IPS-NIHi11 (cell line): ENCODE data around the gene DMD.
"Not testable (repeated sequence)": the region's sequence is repeated elsewhere in the genome, so short reads cannot be mapped to it uniquely, and the experiment has no call there.

ENCODE experiments used
- DNase-seq: peaks from one replicate; pipeline ENCODE4 v3.0.0; 2012; ENCODE audit warnings: mixed read lengths, low spot score

The DMD gene

DNA sequence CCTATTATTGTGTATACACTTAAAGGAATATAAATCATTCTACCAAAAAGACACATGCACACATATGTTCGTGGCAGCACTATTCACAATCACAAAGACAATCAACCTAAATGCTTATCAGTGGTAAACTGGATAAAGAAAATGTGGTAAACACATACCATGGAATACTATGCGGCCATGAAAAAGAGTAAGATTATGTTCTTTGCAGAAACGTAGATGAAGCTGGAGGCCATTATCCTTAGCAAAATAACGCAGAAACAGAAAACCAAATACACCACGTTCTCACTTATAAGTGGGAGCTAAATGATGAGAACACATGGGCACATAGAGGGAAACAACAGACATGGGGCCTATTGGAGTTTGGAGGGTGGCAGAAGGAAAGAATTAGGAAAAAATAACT, 593.2 kb downstream of the DMD start:
- DNase-seq = no peak

DNA sequence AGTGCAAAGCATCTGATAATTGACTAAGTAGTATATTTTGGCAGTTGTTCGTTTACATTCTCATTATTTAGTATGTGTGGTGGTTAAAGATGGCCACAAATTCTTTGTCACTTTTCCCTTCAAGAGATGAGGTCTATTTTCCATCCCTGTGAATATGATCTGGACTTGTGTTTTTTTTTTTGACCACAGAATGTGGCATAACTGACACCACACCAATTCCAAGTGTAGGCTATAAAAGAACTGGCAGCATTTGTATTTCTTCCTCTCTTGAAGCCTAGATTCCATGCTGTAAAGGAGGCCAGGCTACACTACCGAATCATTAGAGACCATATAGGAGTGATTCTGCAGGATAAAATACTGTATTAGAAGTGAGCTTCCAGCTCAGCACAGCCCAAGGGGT, 596.6 kb downstream of the DMD start:
- DNase-seq = no peak

DNA sequence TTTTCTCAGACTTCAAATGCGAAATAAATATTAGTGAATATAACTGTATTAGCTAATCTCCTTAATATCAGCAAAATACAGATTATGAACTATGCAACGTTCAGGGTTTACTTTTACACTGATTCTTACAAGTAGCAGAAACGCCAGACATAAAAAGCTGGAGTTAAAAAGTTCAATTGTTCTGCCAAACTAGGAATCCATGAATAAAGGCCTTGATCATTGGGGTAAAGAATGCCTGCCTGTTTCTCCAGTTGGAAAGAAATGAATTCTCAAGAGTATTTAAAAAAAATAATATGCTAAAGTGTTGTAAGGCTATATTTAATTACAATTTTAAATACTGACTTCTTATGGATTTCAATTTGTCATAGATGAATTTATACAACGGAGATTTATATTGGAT, 612.2 kb downstream of the DMD start:
- no peak for DNase-seq

DNA sequence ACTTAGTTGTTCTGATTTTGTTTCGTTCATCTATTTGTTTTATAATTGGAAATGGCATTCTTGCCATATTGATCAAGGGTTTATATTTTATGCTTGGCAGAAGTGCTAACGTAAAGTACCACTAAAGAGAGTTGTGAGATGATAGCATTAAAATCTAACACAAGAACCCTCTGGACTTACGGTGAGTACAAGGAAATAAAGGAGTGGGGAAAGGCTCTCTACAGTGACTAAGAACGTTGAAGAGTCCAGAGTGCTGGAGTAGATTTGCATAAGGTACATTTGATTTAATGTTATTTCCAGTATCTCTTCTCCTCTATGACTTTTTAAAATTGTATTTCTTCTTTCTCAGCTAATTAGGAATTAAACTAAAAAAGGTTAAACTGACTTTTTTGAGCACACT, 612.6 kb downstream of the DMD start:
- no peak for DNase-seq

DNA sequence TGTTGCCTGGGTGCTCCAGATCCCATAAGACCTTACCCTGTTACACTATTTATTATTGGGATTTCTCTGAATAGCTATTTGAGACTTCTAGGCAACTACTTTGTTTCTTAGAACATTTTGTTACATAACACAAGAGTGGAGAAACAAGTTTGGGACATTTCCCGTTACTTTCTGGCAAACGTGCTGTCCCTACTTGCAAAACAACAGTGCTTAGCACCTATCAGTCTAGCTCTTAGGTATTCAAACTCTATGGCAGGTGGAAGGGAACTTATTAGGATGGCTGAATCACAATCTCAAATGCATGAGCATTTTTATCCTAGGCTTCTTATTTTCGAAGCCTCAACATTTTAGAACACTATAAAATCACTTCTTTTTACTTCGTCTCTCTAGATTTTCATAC, 613.6 kb downstream of the DMD start:
- no peak for DNase-seq

DNA sequence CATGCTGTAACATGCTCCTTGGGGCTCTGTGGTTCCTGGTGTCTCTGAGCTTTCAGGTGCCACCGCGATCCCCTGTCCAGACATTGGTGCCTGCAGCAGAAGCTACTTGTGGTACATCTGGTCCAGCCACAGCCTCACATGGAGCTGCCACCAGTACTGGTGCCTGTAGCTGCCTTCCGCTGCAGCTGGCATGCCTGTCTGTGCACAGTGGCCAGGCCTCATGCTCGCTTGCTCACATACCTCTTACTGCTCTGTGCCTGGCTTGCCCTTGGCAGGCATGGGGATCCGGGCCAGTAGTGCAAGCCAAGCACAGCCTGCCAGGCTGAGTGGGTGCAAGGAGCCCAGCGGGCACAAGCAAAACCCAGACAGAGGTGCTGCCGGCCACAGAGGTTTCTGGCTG, 618.6 kb downstream of the DMD start:
- DNase-seq = no peak

DNA sequence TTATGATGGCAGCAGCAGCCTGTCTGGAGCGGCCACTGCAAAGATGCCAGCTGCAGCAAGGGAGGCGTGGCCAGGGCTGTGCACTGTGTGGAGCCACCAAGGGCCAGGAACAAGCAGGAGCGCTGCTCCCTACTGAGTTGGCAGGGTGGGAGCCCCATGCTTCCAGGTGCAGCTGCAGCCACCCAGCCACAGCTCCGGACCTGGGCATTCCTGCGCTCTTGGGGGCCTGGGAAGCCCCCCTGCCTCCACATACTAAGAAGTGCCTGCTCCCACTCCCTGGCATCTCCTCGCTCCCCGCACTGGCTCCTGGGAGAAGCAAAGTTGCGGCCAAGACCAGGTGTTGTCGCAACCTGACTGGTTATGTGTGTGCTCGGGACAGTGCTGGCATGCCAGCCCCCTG, 619.8 kb downstream of the DMD start:
- no peak for DNase-seq

DNA sequence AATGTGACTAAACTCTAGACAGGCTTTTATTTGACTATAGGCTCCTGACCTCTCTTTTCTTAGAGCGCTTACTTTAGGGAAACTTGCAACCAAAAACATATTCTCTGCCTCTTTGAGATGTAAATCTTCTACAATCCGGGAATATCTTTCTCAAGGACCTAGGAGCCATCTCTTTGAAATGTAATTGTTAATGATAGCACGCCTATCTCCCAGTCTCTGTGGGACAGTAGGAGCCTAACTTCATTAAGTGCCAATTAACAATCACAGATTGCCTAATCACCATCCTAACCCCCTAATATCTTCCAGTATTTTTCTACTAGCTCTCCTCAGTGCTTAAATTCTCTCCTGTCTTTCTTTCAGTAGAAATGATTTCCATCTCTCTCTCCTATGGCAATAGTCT, 628.6 kb downstream of the DMD start:
- DNase-seq = no peak

DNA sequence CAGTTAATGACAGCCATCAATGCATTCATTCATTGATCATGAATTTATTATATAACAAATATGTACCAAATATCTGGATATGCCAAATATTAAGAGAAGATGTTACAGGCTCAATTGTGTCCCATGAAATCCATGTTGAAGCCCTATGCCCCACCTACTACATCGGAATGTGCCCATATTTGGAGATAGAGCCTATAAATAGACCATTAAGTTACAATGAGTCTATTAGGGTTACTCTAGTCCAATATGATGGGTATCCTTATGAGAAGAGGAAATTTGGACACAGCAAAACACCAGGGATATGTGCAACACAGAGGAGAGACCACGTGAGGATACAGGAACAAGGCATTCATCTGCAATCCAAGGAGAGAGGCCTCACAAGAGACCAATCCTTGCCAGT, 634.5 kb downstream of the DMD start:
- no peak for DNase-seq

DNA sequence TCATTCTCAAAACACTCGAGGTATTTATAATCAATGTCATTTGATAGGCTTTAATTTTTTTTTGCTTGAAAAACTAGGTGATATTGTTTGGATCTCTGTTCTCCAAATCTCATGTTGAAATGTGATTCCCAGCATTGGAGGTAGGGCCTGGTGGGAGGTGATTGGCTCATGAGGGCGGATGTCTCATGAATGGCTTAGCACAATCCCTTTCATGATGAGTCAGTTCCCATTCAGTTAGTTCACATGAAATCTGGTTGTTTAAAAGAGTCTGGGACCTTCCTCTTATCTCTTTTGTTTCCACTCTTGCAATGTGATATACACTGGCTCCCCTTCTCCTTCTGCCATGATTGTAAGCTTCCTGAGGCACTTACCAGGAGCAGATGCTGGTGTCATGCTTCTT, 638.7 kb downstream of the DMD start:
- no peak for DNase-seq

DNA sequence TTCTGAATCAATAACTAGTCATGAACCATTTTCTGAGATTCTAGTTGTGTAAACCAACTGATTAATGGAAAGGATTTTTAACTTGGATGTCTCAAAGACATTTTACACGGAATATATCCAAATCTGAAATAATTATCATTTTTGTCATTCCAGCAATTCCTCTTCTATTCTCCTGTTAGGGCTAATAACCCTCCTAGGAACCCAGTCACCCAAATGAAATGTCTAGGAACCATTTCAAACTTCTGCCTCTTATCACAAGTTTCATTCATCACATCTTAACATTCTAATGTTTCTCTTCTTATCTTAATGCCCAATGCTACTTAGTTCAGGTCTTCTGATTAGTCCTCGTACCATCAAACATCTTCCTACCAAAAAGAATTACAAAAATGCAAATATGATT, 639.8 kb downstream of the DMD start:
- DNase-seq = no peak

DNA sequence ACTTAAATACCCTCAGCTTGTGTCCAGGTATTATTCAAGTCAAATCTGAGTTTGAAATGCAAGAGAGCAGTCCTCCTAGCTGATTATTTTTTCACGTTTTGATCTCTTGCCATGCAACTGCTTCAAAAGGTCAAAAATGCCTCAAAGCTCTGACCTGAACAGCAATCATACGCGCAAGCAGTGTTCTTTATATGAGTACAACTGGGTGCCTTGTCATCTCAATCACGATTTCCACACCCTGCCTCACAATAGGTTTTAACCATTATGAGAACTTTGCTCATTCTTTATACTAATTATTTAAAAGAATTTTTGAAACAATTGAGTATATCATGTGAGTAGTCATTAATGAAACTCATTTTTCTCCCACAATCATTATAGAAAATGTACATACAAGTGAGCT, 649.1 kb downstream of the DMD start:
- no peak for DNase-seq

DNA sequence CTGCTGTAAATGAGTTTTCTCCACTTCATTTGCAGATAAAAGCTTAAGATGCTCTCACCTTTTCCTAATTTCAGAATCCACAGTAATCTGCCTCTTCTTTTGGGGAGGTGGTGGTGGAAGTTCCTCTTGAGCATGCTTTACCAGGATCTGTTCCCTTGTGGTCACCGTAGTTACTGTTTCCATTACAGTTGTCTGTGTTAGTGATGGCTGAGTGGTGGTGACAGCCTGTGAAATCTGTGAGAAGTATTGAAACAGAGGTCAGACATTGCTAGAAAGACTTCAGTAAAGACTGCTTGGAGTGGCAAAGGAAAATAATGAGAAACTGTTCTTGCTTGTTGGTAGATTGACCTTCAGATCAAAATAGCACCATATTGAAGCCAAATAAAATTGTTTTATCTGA, 666.2 kb downstream of the DMD start:
- DNase-seq = no peak

DNA sequence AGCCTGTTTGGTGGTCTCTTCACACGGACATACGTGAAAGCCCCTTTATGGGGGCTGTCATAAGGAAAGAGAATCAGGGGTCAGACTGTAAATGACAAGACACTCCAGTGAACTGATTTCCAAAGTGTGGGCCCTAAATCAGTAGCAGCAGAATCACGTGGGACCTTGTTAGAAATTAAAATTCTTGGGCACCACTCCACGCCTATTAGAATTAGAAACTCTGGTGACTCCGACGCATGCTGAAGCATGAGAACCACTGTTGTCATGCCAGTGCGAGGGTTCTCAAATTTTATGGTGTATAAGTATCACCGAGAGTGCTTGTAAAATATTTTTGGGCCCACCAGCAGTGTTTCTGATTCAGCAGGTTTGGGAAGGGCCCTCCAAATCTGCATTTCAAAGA, 672.8 kb downstream of the DMD start:
- DNase-seq = no peak

DNA sequence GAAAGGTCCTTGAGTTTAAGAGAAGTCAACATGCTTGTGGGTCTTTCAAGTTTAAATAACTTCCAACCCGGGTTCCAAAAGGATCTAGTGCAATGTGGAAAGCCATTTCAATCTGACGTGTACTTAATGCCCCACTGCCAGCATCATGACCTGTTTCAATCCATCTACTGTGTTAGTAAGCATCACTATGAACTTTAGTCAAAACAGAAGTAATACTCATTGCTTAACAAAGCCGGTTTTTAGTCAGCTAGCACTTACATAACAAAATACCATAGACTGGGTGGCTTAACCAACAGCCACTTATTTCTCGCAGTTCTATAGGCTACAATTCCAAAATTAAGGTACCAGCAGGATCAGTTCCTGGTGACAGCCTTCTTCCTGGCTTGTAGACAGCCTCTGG, 677.5 kb downstream of the DMD start:
- no peak for DNase-seq

DNA sequence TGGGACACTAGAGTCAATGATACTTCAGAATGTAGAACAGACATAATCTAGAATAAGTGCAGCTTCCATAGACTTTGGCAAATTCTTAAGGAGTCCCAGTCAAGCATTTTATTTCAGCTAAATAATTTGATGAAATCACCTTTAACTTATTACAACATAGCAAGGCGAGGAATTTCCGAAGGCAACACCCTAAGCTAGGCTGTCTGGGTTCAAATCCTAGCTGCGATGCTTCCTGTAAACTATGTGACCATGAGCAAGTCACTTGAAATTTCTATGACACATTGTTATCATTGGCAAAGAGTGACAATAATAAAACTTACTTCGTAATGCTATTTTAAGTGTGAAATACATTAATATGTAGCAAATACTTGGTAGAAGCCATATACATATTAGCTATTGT, 679.1 kb downstream of the DMD start:
- no peak for DNase-seq

DNA sequence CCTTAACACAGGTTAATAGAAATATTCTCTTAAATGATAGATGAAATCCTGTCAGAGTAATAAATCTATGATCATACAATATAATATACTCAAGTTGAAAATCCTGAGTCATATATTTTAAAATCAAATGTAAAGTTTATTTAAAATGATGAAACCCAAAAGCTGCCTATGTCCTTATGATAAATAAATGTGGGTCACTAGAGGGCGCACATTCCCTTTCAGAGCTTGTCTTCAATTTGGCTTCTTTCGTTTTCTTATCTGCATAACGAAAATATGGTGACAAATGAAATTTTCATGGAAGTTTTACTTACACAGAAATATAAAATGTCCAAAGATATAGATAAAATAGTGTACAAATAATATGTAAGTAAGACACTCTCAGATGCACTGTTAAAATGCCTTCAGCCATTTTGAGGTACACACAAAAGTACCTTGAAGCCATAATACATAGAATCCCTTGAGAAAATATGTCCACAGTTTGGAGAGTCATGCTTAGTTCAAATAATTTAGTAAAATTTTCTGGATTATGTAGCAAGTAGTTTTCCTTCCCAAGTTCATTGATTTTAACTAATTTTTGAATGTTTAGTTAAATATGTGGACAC, 680.4 kb downstream of the DMD start:
- DNase-seq = no peak

DNA sequence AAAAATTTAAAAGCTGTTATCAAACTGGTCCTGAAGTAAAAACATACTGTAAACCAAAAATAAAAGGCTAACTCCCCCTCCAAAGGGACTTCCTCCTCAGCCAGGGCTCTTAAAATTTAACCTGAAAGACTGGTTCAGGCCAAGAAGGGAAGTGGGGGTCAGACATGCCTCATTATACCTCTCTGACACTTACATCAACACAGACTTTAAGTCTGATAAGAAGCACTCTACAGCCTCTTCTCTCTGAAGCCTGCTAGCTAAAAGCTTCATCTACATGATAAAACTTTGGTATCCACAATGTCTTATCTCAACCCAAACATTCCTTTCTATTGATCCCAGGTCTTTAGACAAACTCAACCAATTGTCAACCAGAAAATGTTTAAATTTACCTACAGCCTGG, 682.9 kb downstream of the DMD start:
- not testable (repeated sequence) for DNase-seq

DNA sequence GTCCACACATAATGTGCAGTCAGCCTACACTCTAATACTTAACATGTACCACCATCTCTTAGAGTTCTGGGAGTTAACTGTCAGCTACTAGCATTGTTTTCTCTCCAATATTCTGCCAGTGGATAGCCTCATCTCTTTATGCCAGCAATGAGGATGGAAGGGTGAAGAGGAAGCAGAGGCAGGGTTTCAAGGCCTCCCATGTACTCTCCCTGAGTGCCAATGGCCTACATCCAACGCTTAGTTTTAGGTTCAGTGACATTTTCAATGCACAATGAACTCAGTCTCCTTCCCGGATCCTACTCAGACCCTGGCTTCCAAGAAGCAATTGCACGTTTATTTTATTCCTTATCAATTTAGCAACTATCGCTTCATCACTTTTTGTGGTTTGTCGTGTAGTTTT, 686.1 kb downstream of the DMD start:
- no peak for DNase-seq

DNA sequence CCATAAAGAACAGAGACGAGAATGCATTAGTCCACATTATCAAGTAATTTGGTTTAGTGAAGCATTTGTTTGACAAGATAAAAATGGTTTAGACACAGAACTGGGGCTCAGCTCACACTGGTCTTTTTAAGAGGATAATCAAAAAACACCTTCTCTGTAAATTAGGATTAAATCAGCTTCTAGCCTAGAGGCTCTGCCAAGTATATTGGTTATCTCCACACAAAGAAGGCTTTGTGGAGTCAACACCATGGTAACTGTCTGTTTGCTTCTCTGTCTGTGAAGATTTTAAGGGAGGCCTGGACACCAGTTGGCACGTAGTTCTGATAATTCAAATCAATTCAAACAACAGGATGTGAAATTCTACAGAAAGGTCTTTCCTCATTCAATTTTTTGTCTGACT, 687.0 kb downstream of the DMD start:
- DNase-seq = no peak

DNA sequence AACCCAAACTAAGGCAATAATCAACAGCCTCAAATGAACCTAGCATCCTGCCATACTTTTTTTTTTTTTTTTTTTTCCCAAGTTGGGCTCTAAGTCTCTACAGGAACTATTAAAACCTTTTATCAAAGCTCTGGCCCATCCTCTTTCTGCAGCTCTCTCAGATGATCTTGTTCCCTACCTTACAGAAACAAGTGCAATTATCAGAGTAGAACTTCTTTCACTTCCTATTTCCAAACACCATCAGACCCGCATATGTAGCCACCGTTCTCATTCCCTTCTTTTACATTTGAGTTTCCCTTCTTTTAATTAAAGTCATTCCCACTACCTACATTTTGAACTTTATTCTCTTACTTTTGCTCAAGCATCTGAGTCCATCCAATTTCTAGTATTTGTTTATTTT, 690.6 kb downstream of the DMD start:
- no peak for DNase-seq

DNA sequence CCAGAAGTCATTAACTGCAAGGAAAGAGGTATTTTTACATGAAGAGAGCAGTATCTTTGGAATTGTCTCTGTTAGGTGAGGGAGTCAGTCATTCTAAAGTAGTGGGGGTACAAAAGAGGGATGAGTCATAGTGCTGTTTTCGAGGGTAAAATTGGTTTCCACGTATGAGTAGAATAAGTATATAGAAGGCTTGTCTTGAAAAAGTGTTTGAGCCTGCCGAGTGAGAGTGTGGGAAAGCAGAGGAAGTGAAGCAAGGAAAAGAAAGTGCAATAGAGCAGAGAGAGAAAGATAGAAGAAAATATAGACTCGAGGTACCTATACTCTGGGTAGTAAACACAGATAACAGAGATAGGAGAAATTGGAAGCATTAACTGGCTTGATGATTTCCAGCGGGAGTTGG, 696.4 kb downstream of the DMD start:
- DNase-seq = no peak

DNA sequence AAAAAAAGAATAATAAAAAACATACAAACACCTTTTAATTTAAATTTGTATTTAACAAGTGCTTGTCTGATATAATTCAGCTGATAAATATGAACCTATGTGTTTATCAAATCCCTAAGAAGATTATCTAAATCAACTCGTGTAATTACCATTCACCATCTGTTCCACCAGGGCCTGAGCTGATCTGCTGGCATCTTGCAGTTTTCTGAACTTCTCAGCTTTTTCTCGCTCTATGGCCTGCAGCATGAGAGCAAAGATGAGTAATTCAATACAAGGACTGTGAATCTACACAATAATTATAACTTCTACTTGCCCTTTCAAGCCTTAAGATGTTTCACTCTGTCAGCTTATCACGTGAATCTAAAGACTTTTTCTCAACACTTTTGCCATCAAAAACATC, 709.7 kb downstream of the DMD start:
- no peak for DNase-seq

DNA sequence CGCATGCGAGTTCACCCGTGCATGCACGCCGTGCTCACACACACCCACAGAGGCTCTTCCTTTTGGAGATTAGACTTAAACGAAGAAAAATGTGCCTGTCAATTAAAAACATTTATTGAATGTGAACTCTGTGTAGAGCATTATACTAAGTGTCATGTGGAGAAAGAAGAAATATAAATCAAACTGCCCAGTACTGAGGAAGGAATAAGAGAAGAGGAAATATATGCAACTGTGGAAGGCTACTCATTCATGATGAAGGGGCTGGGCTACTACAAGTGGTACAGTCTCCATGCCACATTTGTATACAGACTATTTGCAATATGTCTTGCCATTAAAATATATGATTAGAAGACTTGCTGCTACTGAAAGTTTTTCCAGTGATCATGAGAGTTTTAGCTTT, 714.7 kb downstream of the DMD start:
- DNase-seq = no peak

DNA sequence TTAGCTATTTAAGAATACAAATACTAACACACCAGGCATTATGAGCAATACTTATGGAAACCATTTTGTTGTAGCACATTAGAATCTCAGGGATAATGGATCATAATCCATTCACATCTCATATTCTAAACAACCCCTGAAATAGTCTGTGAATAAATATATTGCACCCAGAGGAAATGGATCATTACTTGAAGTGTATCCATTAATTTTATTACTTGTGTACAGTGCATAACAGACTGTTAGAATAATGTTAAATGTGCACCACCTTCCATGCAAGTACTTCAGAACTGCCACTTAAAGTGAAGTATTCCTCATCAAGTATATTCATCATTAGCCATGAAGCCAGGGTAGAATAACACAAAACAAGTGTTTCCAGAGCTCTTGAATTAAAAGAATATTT, 715.5 kb downstream of the DMD start:
- no peak for DNase-seq
